Measurements from ENCODE around the gene ZNF600.
"Not testable (repeated sequence)": the region's sequence is repeated elsewhere in the genome, so short reads cannot be mapped to it uniquely, and the experiment has no call there.

Gene ZNF600

GRCh38 chr19:52778811-52779210 lies 7.8 kb downstream of the ZNF600 start:
- H3K27ac Mint-ChIP-seq: no peak overlapping the region

GRCh38 chr19:52756447-52756846 lies 30.1 kb downstream of the ZNF600 start:
- not testable (repeated sequence) for H3K27ac Mint-ChIP-seq, H3K4me1 Mint-ChIP-seq, DNase-seq, H3K27me3 Mint-ChIP-seq, H3K4me3 Mint-ChIP-seq, ATAC-seq
- peaks cover 21 to 50% of the 10 kb centered on the region in 2 donors for H3K9me3 Mint-ChIP-seq

More at GRCh38 chr19:52778811-52779210, 7.8 kb downstream of the ZNF600 start:
- H3K9me3 Mint-ChIP-seq: peaks cover 22 to 32% of the 10 kb centered on the region in 2 donors
- ATAC-seq: peak; percentile 82
- peak; percentile 48 to 53 for DNase-seq
- H3K4me1 Mint-ChIP-seq: peaks cover 32% of the 10 kb centered on the region
- H3K27me3 Mint-ChIP-seq: no peaks in the 10 kb centered on the region
- H3K4me3 Mint-ChIP-seq: peak overlapping the region; percentile 4 to 57

GRCh38 chr19:52749780-52750179 lies 36.8 kb downstream of the ZNF600 start:
- Mint-ChIP-seq H3K27me3 (no peaks in the 10 kb centered on the region), H3K4me3 (no peak overlapping the region), H3K27ac (no peak overlapping the region), H3K4me1 (no peaks in the 10 kb centered on the region), H3K9me3 (peaks cover 0 to 8% of the 10 kb centered on the region in 2 donors)
- DNase-seq (no peak), ATAC-seq (no peak)

- H3K27me3 Mint-ChIP-seq: no peaks in the 10 kb centered on the region
- no peaks in the 10 kb centered on the region for H3K9me3 Mint-ChIP-seq
- H3K4me1 Mint-ChIP-seq: no peaks in the 10 kb centered on the region
- no peak overlapping the region for H3K27ac Mint-ChIP-seq
- ATAC-seq: no peak
- H3K4me3 Mint-ChIP-seq: no peak overlapping the region
- no peak for DNase-seq
These were observed 38.1 kb downstream of the ZNF600 start for GRCh38 chr19:52748336-52748950.

- H3K9me3 Mint-ChIP-seq, H3K27me3 Mint-ChIP-seq, H3K4me3 Mint-ChIP-seq, DNase-seq, H3K27ac Mint-ChIP-seq, ATAC-seq: not testable (repeated sequence)
- peaks cover 21% of the 10 kb centered on the region for H3K4me1 Mint-ChIP-seq
These were observed 40.7 kb downstream of the ZNF600 start for GRCh38 chr19:52745919-52746318.

- Mint-ChIP-seq H3K27ac (no peak overlapping the region), H3K9me3 (peaks cover 0 to 3% of the 10 kb centered on the region in 2 donors), H3K27me3 (no peaks in the 10 kb centered on the region), H3K4me1 (peaks cover 21% of the 10 kb centered on the region), H3K4me3 (peak overlapping the region in 1 of 2 donors; percentile 46)
- ATAC-seq: no peak
- no peak for DNase-seq
These were observed 43.5 kb downstream of the ZNF600 start for GRCh38 chr19:52743091-52743490.

- H3K4me1 Mint-ChIP-seq: peaks cover 21% of the 10 kb centered on the region
- H3K27me3 Mint-ChIP-seq: no peaks in the 10 kb centered on the region
- H3K4me3 Mint-ChIP-seq: peak overlapping the region; percentile 40 to 46
- DNase-seq (no peak), ATAC-seq (peak; percentile 46)
- peaks cover 0 to 3% of the 10 kb centered on the region in 2 donors for H3K9me3 Mint-ChIP-seq
- H3K27ac Mint-ChIP-seq: no peak overlapping the region
These were observed 44.1 kb downstream of the ZNF600 start for GRCh38 chr19:52742516-52742915.

- peak overlapping the region in 1 of 2 donors; percentile 46 for H3K4me3 Mint-ChIP-seq
- no peaks in the 10 kb centered on the region for H3K27me3 Mint-ChIP-seq
- H3K27ac Mint-ChIP-seq: no peak overlapping the region
- H3K4me1 Mint-ChIP-seq: peaks cover 21% of the 10 kb centered on the region
- H3K9me3 Mint-ChIP-seq: peaks cover 0 to 7% of the 10 kb centered on the region in 2 donors
- DNase-seq (no peak), ATAC-seq (no peak)
These were observed 44.6 kb downstream of the ZNF600 start for GRCh38 chr19:52741951-52742485.

- peaks cover 21% of the 10 kb centered on the region for H3K4me1 Mint-ChIP-seq
- not testable (repeated sequence) for DNase-seq, H3K9me3 Mint-ChIP-seq, H3K4me3 Mint-ChIP-seq, H3K27me3 Mint-ChIP-seq, ATAC-seq, H3K27ac Mint-ChIP-seq
These were observed 45.2 kb downstream of the ZNF600 start for GRCh38 chr19:52741371-52741770.

GRCh38 chr19:52739576-52739975 lies 47.0 kb downstream of the ZNF600 start:
- Mint-ChIP-seq H3K4me1 (peaks cover 30% of the 10 kb centered on the region), H3K4me3 (no peak overlapping the region)
- no peak for ATAC-seq

GRCh38 chr19:52735734-52736133 lies 50.9 kb downstream of the ZNF600 start:
- Mint-ChIP-seq H3K4me1 (peaks cover 25% of the 10 kb centered on the region), H3K27ac (no peak overlapping the region), H3K4me3 (peak overlapping the region; percentile 89 to 91), H3K9me3 (peaks cover 0 to 9% of the 10 kb centered on the region in 2 donors), H3K27me3 (no peaks in the 10 kb centered on the region)
- no peak for ATAC-seq
- DNase-seq: no peak

More at GRCh38 chr19:52739576-52739975, 47.0 kb downstream of the ZNF600 start:
- Mint-ChIP-seq H3K9me3 (peaks cover 0 to 9% of the 10 kb centered on the region in 2 donors), H3K27me3 (no peaks in the 10 kb centered on the region), H3K27ac (no peak overlapping the region)
- DNase-seq: no peak

- Mint-ChIP-seq H3K27me3 (no peaks in the 10 kb centered on the region), H3K27ac (peak within 1 kb of the TSS; percentile 84 to 98), H3K4me1 (peaks cover 25% of the 10 kb centered on the region), H3K9me3 (peaks cover 0 to 9% of the 10 kb centered on the region in 2 donors), H3K4me3 (peak within 1 kb of the TSS; percentile 89 to 91)
- ATAC-seq (peak; percentile 99), DNase-seq (peak; percentile 97)
These were observed 51.5 kb downstream of the ZNF600 start, which contains the start of gene ZNF611 for GRCh38 chr19:52734893-52735661. TSS of gene ZNF611 (minus strand) at chr19:52735044. CDS start at chr19:52715894, 19,150 bp downstream.

- Mint-ChIP-seq H3K27ac (peak overlapping the region; percentile 84 to 98), H3K4me3 (peak overlapping the region; percentile 89 to 91), H3K9me3 (peaks cover 0 to 5% of the 10 kb centered on the region in 2 donors), H3K27me3 (no peaks in the 10 kb centered on the region), H3K4me1 (peaks cover 25% of the 10 kb centered on the region)
- no peak for DNase-seq
- peak; percentile 56 for ATAC-seq
These were observed 52.2 kb downstream of the ZNF600 start for GRCh38 chr19:52734331-52734892.

GRCh38 chr19:52726051-52726450 lies 60.5 kb downstream of the ZNF600 start:
- not testable (repeated sequence) for ATAC-seq, H3K27ac Mint-ChIP-seq, DNase-seq, H3K27me3 Mint-ChIP-seq, H3K4me3 Mint-ChIP-seq, H3K4me1 Mint-ChIP-seq
- peaks cover 14 to 27% of the 10 kb centered on the region in 2 donors for H3K9me3 Mint-ChIP-seq

GRCh38 chr19:52725528-52725961 lies 61.0 kb downstream of the ZNF600 start:
- no peak for ATAC-seq
- Mint-ChIP-seq H3K27me3 (no peaks in the 10 kb centered on the region), H3K9me3 (peaks cover 14 to 27% of the 10 kb centered on the region in 2 donors)

More at GRCh38 chr19:52725528-52725961, 61.0 kb downstream of the ZNF600 start:
- no peak overlapping the region for H3K4me3 Mint-ChIP-seq
- DNase-seq: no peak
- H3K27ac Mint-ChIP-seq: no peak overlapping the region
- no peaks in the 10 kb centered on the region for H3K4me1 Mint-ChIP-seq
